ENCODE data around the gene SFTA2. TPM values are rescaled to one million over a fixed set of nuclear protein-coding genes. Genes with fewer than 3 reads are reported as not detected.

Gene SFTA2
- total RNA-seq, 2 donors from 2014 or later, result 5.2 TPM; not detected in 1

DNA sequence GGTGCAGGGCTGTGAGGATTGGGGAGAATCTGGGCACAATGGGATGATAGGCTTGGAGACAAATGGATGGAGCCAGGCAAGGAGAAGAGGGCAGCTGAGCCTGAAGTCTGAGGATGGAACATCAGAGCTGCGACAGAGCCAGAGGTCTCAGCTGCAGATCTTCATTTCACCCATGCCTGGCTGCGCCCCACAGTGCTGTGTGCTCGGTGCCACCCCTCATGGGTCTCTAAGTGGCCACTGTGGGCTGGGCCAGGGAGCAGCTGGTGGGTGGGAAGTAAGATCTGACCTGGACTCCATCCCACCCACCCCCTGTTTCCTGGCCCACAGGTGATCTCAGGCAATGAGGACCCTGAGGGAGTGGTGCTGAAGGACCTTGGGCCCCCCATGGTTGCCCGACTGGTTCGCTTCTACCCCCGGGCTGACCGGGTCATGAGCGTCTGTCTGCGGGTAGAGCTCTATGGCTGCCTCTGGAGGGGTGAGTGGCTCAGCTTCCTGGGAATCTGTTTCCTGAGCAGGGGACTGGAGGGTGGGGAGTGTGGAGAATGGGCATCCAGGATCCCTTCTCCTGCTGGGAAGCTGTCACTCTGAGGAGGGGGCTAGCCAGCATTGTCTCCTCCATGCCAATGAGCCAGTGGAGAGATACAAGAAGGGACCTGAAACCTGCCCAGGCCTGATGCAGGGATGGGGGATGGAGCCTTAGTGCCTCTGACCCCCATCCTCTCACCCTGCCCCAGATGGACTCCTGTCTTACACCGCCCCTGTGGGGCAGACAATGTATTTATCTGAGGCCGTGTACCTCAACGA, 41.1 kb downstream of the SFTA2 start:
- Histone ChIP-seq H3K9me3 (no peaks in the 10 kb centered on the region), H3K27ac (no peak overlapping the region), H3K4me3 (no peak overlapping the region), H3K4me1 (peaks cover 25% of the 10 kb centered on the region), H3K27me3 (no peaks in the 10 kb centered on the region), H3K36me3 (replicated peaks in 1 of 2; ENCODE audit: insufficient read depth in 1 of 2, low read depth in 2 of 2) (peaks cover 26 to 28% of the 10 kb centered on the region in 2 donors)
- intact Hi-C loops (cut with DNase I), result no loop called here
- 67 to 82% methylated on average over 4 to 12 of the region's 12 CpGs for WGBS, 2 donors
- DNase-seq (peak in 1 of 4 donors; percentile 7), ATAC-seq (no peak)
- no peak for TF ChIP-seq POLR2A (IDR thresholded peaks at IDR 0.05)
- TF ChIP-seq, protein P1, sequence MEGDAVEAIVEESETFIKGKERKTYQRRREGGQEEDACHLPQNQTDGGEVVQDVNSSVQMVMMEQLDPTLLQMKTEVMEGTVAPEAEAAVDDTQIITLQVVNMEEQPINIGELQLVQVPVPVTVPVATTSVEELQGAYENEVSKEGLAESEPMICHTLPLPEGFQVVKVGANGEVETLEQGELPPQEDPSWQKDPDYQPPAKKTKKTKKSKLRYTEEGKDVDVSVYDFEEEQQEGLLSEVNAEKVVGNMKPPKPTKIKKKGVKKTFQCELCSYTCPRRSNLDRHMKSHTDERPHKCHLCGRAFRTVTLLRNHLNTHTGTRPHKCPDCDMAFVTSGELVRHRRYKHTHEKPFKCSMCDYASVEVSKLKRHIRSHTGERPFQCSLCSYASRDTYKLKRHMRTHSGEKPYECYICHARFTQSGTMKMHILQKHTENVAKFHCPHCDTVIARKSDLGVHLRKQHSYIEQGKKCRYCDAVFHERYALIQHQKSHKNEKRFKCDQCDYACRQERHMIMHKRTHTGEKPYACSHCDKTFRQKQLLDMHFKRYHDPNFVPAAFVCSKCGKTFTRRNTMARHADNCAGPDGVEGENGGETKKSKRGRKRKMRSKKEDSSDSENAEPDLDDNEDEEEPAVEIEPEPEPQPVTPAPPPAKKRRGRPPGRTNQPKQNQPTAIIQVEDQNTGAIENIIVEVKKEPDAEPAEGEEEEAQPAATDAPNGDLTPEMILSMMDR (IDR thresholded peaks at IDR 0.05), result no peak

GRCh38 chr6:30889921-30890645, 41.9 kb downstream of the SFTA2 start:
- peaks cover 26 to 27% of the 10 kb centered on the region in 2 donors for H3K36me3 ChIP-seq (replicated peaks in 1 of 2; ENCODE audit: insufficient read depth in 1 of 2, low read depth in 2 of 2)
- DNase-seq, result no peak

GRCh38 chr6:30889496-30889885, 42.5 kb downstream of the SFTA2 start:
- Histone ChIP-seq H3K9me3 (no peaks in the 10 kb centered on the region), H3K4me3 (no peak overlapping the region), H3K27me3 (no peaks in the 10 kb centered on the region), H3K36me3 (replicated peaks in 1 of 2; ENCODE audit: insufficient read depth in 1 of 2, low read depth in 2 of 2) (peaks cover 22 to 26% of the 10 kb centered on the region in 2 donors), H3K4me1 (peaks cover 37% of the 10 kb centered on the region), H3K27ac (no peak overlapping the region)
- no peak for TF ChIP-seq POLR2A (IDR thresholded peaks at IDR 0.05)
- TF ChIP-seq, protein P1 (IDR thresholded peaks at IDR 0.05), result no peak
- DNase-seq, result no peak
- ATAC-seq, result no peak
- 60 to 63% methylated on average over 4 of the region's 4 CpGs for WGBS, 2 donors
- intact Hi-C loops (cut with DNase I), result no loop called here

More at GRCh38 chr6:30889921-30890645, 41.9 kb downstream of the SFTA2 start:
- whole genome bisulfite sequencing, 2 donors, result 84% methylated on average over 14 of the region's 14 CpGs
- intact Hi-C loops (cut with DNase I), result no loop called here
- no peaks in the 10 kb centered on the region for H3K27me3 ChIP-seq
- no peak overlapping the region for H3K27ac ChIP-seq
- no peak for ATAC-seq
- TF ChIP-seq, protein P1 (IDR thresholded peaks at IDR 0.05), result no peak
- TF ChIP-seq POLR2A (IDR thresholded peaks at IDR 0.05), result no peak
- H3K4me1 ChIP-seq, result peaks cover 32% of the 10 kb centered on the region
- H3K9me3 ChIP-seq, result no peaks in the 10 kb centered on the region
- H3K4me3 ChIP-seq, result no peak overlapping the region

GRCh38 chr6:30888816-30889495, 43.0 kb downstream of the SFTA2 start:
- Histone ChIP-seq H3K4me3 (no peak overlapping the region), H3K27me3 (no peaks in the 10 kb centered on the region), H3K4me1 (peaks cover 37% of the 10 kb centered on the region), H3K27ac (no peak overlapping the region), H3K36me3 (replicated peaks in 1 of 2; ENCODE audit: insufficient read depth in 1 of 2, low read depth in 2 of 2) (peaks cover 22 to 26% of the 10 kb centered on the region in 2 donors), H3K9me3 (no peaks in the 10 kb centered on the region)
- DNase-seq (no peak), ATAC-seq (no peak)
- WGBS, 2 donors, result 83 to 88% methylated on average over 5 to 18 of the region's 18 CpGs
- intact Hi-C loops (cut with DNase I), result no loop called here
- no peak for TF ChIP-seq POLR2A (IDR thresholded peaks at IDR 0.05)
- TF ChIP-seq, protein P1 (IDR thresholded peaks at IDR 0.05), result no peak
